H54 (cell line): ENCODE measurements around the gene ZNF19.

ENCODE experiments used
- DNase-seq: peaks from one replicate; pipeline ENCODE4 v3.0.0; 2011; ENCODE audit warnings: low spot score, mixed read lengths; ENCODE audit not compliant: insufficient read length
- FAIRE-seq: peaks from 3 replicates; lab custom pipeline; 2011; peaks lifted over from hg19 to GRCh38; lab: Jason Lieb, UNC
- POLR2A ChIP-seq: IDR thresholded peaks from 2 replicates; pipeline ENCODE4 v1.6.1; 2011; ENCODE audit warnings: low read depth, mild to moderate bottlenecking, low read length

Gene ZNF19

DNA sequence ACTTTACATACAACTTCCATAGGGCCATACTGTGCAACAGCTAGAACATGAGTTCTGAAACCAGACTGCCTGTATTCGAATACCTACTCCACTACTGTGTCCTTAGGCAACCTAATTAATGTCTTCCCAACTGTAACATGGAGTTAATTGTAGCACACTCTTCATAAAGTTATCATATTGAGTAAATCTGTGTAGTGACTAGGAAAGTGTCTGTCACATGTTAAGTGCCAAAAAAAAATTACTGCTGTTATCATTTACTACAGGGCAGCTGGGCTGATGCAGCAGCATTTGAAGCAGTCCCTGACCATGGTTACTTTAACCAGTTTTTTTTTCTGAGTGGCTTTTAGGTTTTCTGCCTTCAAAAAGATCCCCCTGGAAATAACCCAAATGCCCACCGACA lies 16.2 kb downstream of the ZNF19 start:
- no peak for DNase-seq
- TF ChIP-seq POLR2A: no peak
- FAIRE-seq: no peak

DNA sequence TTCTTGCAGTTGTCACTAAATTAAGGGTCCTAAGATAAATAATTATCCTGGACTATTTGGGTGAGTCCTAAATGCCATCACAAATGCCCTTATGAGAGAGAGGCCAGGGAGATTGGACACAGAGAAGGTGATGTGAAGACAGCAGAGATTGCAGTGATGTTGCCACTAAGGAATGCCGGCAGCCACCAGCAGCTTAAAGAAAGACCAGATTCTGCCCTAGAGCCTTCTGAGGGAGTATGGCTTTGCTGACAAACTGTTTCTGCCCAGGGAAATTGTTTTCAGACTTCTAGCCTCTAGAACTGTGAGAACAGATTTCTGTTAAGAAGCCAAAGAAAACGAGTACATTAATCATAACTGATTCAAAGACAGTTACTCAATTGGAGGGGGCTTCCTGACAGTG lies 17.1 kb downstream of the ZNF19 start:
- FAIRE-seq: no peak
- TF ChIP-seq POLR2A: no peak

DNA sequence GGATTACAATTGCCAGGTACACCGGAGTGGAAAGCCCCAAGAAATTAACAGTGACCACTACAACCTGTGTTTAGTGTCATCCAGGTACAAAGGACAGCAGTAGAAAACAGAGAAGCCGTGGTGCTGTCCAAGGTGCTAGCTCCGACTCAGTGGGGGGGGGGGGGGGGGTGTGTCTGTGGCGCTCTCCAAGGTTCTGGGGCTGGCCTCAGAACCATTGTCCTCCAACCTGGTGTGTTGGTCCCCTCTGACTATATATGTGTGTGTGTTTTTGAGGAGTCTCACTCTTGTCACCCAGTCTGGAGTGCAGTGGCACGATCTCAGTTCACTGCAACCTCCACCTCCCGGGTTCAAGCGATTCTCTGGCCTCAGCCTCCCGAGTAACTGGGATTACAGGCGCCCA lies 21.3 kb downstream of the ZNF19 start:
- no peak for TF ChIP-seq POLR2A
- FAIRE-seq (no peak), DNase-seq (no peak)

More for the DNA sequence above, 17.1 kb downstream of the ZNF19 start:
- DNase-seq: no peak

DNA sequence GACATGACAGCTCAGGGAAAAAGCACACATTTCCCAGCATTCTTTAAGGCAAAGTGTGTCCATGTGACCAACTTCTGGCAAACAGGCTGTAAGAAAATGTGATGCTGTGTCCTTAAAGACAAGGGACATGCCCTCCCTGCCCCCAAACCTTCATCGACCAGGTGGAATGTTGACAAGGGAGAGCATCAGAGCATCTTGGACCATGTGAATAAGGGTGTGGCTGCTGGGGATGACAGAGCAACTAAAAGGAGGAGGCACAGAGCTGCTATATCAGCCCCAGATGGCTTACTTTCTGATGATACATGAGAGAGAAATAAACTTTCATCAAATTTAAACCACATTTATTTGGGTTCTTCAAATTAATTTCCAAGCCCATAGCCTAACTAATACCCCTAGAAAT lies 24.9 kb downstream of the ZNF19 start:
- no peak for DNase-seq
- no peak for FAIRE-seq
- no peak for TF ChIP-seq POLR2A

DNA sequence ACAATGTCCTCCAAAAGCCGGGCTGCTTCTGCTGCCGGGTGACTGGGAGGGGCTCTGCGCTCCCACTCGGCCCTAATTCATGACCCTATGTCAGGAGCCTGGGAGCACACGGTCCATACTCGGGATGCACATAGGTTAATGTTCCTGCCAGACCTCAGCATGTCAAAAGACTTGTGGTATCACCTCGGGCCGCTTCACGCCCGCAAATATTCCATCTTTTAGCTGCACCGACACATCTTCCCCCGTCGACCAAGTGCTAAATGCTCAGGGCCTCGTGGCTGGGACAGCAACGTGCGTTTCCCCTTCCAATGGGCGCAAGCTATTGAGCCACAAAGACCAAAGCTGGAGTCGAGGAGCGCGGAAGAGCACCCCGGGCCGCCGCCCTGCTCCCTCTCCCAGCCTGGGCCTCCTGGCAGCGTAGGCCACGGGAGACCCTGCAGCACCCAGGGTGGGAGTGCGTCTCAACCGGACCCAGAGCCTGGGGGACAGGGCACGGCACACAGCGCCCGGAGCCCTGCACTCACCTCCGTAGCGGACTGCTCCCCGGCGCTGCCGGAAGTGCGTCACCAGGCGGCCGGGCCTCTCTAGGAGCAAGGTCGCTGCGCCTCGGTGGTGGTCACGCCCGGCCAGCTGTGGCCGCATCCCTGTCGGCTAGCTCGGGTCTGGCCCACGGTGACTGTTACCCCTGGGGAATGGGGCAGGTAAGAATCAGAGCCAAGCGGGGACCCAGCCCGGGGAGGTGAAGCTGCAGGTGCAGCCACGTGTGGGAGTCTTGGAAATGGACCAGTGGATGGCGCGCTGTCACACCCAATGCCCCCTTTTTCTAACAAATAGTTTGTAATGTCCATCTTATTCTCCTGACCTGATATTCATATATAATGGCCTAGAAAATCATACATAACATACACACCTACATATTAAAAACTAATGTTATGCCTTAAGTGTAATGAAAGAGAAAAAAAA lies 27.2 kb downstream of the ZNF19 start, which contains the start of gene ZNF23:
Gene ZNF23 (minus strand): TSS at position 562 of the 963 bp plus-strand sequence. CDS start 5,451 bp downstream, outside the sequence.
- TF ChIP-seq POLR2A: peak; percentile 71
- FAIRE-seq (peak; percentile 75), DNase-seq (peak; percentile 64)

DNA sequence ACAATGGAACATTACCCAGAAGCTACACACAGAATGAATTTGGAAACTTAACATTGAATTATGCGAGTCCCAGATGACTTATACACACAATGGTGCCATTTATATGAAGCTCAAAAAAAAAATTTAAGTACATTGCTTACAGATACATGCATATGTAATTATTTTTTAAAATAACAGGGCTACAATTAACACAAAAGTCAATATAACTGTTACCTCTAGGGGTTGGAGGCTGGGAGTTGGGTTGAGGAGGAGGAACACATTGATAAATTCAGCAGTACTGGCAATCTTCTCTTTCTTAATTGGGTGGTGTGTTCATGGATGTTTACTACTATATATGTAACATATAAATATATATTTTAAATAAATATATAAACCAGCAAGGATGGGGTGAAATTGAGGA lies 28.2 kb downstream of the ZNF19 start:
- no peak for FAIRE-seq
- no peak for DNase-seq
- no peak for TF ChIP-seq POLR2A

DNA sequence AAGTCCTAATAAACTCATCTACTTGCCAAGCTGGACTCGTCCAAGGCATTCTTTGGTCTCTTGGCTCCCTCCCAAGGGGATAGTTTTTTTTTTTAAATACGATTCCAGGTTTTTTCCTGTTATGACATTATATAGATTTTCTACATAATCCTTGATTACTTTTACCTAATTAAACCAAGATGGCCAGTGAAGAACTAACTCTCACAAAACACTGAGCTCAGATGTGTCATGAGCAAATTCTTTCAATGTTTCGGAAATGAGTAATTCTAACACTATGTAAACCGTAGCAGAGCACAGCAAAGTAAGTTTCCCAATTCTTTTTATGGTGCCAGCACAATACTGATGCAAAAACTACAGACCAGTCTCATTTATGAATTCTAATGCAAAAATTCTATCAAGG lies 28.9 kb downstream of the ZNF19 start:
- DNase-seq (no peak), FAIRE-seq (peak; percentile 15)
- TF ChIP-seq POLR2A: no peak

DNA sequence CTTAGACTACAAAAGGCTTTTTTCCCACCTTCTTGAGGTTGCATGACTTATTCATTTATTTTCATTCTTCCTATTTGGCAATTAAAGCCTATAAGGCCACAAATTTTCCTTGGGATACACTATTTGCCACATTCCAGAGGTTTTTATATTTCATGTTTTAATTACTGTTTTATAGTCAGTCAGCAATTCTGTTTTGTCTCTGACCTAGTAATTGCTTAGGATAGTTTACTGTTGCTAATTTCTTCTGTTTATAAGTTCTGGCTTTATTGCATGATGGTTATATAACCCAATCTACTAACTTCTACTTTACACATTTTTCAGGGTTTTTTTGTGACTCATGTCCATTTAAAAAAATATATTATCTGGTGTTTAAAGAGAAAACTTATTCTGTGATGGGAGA lies 29.6 kb downstream of the ZNF19 start:
- no peak for TF ChIP-seq POLR2A
- DNase-seq (no peak), FAIRE-seq (no peak)

DNA sequence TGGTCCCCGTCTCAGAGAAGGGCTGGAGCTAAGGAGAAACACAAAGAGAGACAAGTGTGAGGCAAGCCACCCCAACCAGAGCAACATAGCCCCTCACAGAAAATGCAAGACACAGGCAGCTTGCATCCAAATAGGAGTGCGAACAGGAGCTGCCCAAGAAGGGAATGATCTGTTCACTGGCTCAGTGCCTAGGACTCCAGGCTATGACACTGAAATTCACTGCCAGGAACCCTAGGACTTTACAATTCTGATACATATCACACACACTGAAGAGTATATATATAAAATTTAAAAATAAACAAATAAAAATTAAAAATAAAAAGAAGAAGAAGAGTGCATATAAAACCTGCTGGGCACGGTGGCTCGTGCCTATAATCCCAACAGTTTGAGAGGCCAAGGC lies 32.3 kb downstream of the ZNF19 start:
- FAIRE-seq: no peak
- no peak for DNase-seq
- TF ChIP-seq POLR2A: no peak

DNA sequence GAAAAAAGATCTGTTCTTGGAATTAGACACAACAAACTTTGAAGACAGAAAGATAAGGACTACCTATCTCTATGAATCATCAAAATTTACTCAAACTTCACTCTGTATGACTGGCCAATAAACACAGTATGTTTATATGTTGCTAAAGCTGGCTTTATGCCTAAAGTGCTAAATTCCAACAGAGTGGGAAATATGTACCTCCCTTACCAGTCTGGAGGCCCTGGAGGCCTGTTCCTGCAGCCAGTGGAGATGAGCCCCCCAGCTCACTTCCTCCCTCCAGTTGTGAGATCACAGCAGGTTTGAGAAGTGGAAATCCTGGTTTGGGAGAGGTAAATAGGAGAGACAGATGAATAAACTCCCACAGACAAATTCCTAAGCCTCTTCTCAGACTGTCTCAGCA lies 36.1 kb downstream of the ZNF19 start:
- DNase-seq: no peak
- FAIRE-seq: no peak
- no peak for TF ChIP-seq POLR2A

DNA sequence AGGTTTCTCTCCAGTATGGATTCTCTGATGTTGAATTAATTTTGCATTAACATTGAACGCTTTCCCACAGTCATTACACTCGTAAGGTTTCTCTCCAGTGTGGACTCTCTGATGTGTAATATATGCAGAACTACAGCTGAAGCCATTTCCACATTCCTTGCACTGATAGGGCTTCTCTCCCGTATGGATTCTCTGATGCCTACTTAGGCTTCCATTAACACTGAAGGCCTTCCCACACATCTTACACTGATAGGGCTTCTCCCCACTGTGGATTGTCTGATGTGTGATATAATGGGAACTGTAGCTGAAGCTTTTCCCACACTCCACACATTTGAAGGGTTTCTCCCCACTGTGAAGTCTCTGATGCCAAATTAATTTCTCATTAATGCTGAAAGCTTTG lies 40.1 kb downstream of the ZNF19 start:
- no peak for TF ChIP-seq POLR2A
- FAIRE-seq (no peak), DNase-seq (no peak)

DNA sequence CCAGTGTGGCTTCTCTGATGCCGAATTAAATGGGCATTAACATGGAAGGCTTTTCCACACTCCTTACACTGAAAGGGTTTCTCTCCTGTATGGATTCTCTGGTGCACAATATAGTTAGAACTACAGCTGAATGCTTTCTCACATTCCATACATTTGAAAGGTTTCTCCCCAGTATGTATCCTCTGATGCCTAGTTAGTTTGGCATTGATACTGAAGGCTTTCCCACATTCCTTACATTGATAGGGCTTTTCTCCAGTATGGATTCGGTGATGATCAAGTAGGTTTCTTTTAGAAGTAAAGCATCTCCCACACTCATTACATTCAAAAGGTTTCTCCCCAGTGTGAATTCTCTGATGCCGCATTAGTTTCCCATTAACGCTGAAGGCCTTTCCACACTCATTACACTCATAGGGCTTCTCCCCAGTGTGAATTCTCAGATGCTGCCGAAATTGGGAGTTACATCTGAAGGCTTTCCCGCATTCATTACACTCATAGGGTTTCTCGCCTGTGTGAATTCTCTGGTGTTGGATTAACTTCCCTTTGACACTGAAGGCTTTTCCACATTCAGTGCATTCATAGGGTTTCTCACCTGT lies 40.8 kb downstream of the ZNF19 start:
- TF ChIP-seq POLR2A: no peak
- no peak for DNase-seq
- FAIRE-seq: no peak

DNA sequence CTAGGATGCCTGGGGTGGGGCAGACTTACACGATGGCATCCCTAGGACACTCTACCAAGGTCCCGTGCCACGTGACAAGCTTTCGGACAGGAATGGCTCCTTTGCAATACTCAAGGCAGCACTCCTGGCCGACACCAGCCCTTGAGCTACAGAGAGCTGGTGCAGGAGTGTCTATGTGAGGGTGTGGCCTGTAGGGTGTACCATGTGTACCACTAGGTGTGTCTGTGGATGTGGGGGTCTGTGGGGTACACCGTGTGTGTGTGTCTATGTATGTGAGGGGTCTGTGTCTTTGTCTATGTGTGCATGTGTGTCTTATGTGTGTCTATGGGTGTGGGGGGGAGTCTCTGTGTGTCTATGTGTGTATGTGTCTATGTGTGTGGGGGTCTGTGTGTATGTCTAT lies 45.4 kb downstream of the ZNF19 start:
- FAIRE-seq (no peak), DNase-seq (no peak)
- TF ChIP-seq POLR2A: no peak

DNA sequence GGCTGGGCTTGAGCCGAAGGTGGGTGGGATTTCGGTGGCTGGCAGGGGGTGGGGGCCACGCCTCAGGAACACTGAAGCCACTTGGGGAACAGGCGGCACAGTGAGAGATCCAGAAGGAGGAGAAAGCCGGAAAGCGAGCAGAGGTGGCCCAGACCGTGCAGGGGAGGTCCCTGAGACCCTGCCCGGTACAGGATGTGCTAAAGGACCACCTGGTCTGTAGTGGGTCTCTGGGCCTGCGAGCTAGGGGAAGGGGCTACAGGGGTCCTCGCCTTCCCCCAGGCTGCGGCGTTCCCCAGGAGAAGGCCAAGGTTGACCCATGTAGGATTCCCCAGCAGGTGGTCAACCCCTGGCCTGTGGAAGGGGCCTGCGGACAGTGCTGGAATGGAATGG lies 47.1 kb downstream of the ZNF19 start, which contains the start of gene TLE7:
Gene TLE7 (minus strand): TSS at position 4 of the 390 bp plus-strand sequence. CDS start 8,730 bp downstream, outside the sequence.
- TF ChIP-seq POLR2A: no peak
- FAIRE-seq: no peak
- DNase-seq: no peak
